ENCODE results near the gene FMNL2.

Gene FMNL2

GRCh38 chr2:152396051-152396511 lies 61.1 kb downstream of the FMNL2 start:
- Histone ChIP-seq H3K9me3 (ENCODE audit: control insufficient read depth, insufficient read depth, low read depth, low read length) (no peaks in the 10 kb centered on the region), H3K27ac (ENCODE audit: extremely low read depth, low read depth, low read length) (no peak overlapping the region), H3K4me1 (ENCODE audit: control insufficient read depth, insufficient read depth, low read length) (peaks cover 3% of the 10 kb centered on the region; the same call in 1 of the 2 replicates), H3K4me3 (ENCODE audit: low read depth, low read length) (no peak overlapping the region), H3K36me3 (ENCODE audit: control insufficient read depth in 2 of 2, insufficient read depth in 1 of 2, low read length in 2 of 2) (no peaks in the 10 kb centered on the region)
- CTCF ChIA-PET = interaction anchor here (1.3 kb wide), 1 partner anchor 240 kb away, joined by 3 read pairs; no protein-coding TSS in a partner anchor
- POLR2A ChIA-PET = no interaction called here
- TF ChIP-seq ZNF571 (tag by site-specific recombination; IDR thresholded peaks at IDR 0.05) = no peak
- no peak for TF ChIP-seq ZSCAN23 (tag by site-specific recombination; IDR thresholded peaks at IDR 0.05)
- no peak for TF ChIP-seq PRDM10 (tag by site-specific recombination; IDR thresholded peaks at IDR 0.05)
- TF ChIP-seq ZNF140 (tag by site-specific recombination; IDR thresholded peaks at IDR 0.05) = no peak
- no peak for TF ChIP-seq ZNF76 (tag by site-specific recombination; IDR thresholded peaks at IDR 0.05; ENCODE audit: borderline replicate concordance, low read depth)
- TF ChIP-seq PRDM4 (tag by site-specific recombination; IDR thresholded peaks at IDR 0.05) = no peak
- TF ChIP-seq ZSCAN16 (tag by site-specific recombination; IDR thresholded peaks at IDR 0.05) = no peak
- TF ChIP-seq BCL6B (tag by site-specific recombination; IDR thresholded peaks at IDR 0.05) = no peak
- no peak for TF ChIP-seq ZIC2 (tag by site-specific recombination; IDR thresholded peaks at IDR 0.05)
- TF ChIP-seq GLIS1 (tag by site-specific recombination; IDR thresholded peaks at IDR 0.05) = no peak
- TF ChIP-seq HOXD13 (CRISPR knock-in tag; IDR thresholded peaks at IDR 0.05; ENCODE audit: borderline replicate concordance) = no peak
- no peak for TF ChIP-seq OVOL3 (tag by site-specific recombination; IDR thresholded peaks at IDR 0.05)

DNA sequence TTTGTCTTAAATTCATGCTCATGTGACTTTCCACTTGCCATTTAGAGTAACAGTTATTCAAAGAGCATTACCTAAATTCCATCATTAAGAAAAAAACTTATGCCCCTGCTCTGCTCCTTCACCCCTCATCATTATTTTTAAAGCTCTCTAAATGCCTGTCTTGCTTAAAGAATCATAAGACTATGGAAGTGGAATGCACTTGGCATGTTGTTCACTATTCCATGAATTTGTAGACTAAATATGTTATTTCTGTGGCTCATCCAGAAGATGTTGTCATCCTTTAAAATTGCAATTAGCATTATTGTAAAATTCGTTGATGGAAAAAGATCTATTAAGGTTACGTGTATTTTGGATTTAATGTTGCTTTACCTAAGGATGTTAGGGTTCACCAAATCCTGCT lies 61.8 kb downstream of the FMNL2 start:
- ChIA-PET POLR2A (no interaction called here), CTCF (no interaction called here)
- no peak overlapping the region for H3K4me3 ChIP-seq (ENCODE audit: low read depth, low read length)
- H3K36me3 ChIP-seq (ENCODE audit: control insufficient read depth in 2 of 2, insufficient read depth in 1 of 2, low read length in 2 of 2) = no peaks in the 10 kb centered on the region
- H3K4me1 ChIP-seq (ENCODE audit: control insufficient read depth, insufficient read depth, low read length) = peaks cover 3% of the 10 kb centered on the region; the same call in 1 of the 2 replicates
- no peaks in the 10 kb centered on the region for H3K9me3 ChIP-seq (ENCODE audit: control insufficient read depth, insufficient read depth, low read depth, low read length)
- no peak overlapping the region for H3K27ac ChIP-seq (ENCODE audit: extremely low read depth, low read depth, low read length)
- no peak for TF ChIP-seq ZNF174 (tag by site-specific recombination; IDR thresholded peaks at IDR 0.05)
- no peak for TF ChIP-seq ELK4 (IDR thresholded peaks at IDR 0.05; ENCODE audit: borderline replicate concordance, low read depth, low read length)
- TF ChIP-seq ZNF37A (tag by site-specific recombination; IDR thresholded peaks at IDR 0.05) = no peak
- TF ChIP-seq, protein P1, sequence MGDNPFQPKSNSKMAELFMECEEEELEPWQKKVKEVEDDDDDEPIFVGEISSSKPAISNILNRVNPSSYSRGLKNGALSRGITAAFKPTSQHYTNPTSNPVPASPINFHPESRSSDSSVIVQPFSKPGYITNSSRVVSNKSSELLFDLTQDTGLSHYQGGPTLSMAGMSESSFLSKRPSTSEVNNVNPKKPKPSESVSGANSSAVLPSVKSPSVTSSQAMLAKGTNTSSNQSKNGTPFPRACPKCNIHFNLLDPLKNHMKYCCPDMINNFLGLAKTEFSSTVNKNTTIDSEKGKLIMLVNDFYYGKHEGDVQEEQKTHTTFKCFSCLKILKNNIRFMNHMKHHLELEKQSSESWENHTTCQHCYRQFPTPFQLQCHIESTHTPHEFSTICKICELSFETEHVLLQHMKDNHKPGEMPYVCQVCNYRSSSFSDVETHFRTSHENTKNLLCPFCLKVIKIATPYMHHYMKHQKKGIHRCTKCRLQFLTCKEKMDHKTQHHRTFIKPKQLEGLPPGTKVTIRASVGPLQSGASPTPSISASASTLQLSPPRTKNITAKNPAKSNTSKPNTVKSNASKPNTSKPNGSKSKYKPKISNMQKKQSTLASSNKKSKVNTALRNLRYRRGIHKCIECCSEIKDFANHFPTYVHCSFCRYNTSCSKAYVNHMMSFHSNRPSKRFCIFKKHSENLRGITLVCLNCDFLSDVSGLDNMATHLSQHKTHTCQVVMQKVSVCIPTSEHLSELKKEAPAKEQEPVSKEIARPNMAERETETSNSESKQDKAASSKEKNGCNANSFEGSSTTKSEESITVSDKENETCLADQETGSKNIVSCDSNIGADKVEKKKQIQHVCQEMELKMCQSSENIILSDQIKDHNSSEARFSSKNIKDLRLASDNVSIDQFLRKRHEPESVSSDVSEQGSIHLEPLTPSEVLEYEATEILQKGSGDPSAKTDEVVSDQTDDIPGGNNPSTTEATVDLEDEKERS (tag by site-specific recombination; IDR thresholded peaks at IDR 0.05) = no peak
- no peak for TF ChIP-seq ZNF426 (tag by site-specific recombination; IDR thresholded peaks at IDR 0.05)
- TF ChIP-seq ZNF701 (tag by site-specific recombination; IDR thresholded peaks at IDR 0.05) = no peak
- TF ChIP-seq ZNF777 (tag by site-specific recombination; IDR thresholded peaks at IDR 0.05; ENCODE audit: borderline replicate concordance) = no peak
- TF ChIP-seq ZNF664 (tag by site-specific recombination; IDR thresholded peaks at IDR 0.05) = no peak
- TF ChIP-seq SP7 (tag by site-specific recombination; IDR thresholded peaks at IDR 0.05) = no peak
- TF ChIP-seq HOXC10 (CRISPR knock-in tag; IDR thresholded peaks at IDR 0.05) = no peak
- no peak for TF ChIP-seq GLIS2 (tag by site-specific recombination; IDR thresholded peaks at IDR 0.05)

All from HEK293 (cell line).